GM20000 (cell line): ENCODE data around the gene SLC29A4.

Source experiments
- DNase-seq: peaks from one replicate; pipeline ENCODE4 v3.0.0; 2012; ENCODE audit warnings: low spot score
- TF ChIP-seq, protein P1 (sequence below): IDR thresholded peaks from 2 replicates; pipeline ENCODE4 v1.5.1; 2012; ENCODE audit warnings: mild to moderate bottlenecking, control low read depth; ENCODE audit errors: extremely low read depth, missing control alignments

SLC29A4 gene

DNA sequence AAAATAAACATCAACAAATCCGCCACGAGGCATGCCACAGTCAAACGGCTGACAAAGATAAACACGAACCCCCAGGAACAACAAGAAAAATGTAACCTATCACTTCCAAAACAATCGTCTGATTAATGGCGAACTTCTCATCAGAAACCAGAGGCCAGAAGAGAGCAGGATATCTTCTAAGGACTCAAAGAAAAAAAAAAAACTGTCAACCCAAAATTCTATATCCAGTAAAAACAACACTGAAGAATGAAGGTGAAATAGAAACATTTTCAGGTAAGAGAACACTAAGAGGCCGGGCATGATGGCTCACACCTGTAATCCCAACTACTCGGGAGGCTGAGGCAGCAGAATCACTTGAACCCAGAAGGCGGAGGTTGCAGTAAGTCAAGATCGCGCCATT lies 54.3 kb downstream of the SLC29A4 start:
- TF ChIP-seq, protein P1, sequence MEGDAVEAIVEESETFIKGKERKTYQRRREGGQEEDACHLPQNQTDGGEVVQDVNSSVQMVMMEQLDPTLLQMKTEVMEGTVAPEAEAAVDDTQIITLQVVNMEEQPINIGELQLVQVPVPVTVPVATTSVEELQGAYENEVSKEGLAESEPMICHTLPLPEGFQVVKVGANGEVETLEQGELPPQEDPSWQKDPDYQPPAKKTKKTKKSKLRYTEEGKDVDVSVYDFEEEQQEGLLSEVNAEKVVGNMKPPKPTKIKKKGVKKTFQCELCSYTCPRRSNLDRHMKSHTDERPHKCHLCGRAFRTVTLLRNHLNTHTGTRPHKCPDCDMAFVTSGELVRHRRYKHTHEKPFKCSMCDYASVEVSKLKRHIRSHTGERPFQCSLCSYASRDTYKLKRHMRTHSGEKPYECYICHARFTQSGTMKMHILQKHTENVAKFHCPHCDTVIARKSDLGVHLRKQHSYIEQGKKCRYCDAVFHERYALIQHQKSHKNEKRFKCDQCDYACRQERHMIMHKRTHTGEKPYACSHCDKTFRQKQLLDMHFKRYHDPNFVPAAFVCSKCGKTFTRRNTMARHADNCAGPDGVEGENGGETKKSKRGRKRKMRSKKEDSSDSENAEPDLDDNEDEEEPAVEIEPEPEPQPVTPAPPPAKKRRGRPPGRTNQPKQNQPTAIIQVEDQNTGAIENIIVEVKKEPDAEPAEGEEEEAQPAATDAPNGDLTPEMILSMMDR, result no peak
- no peak for DNase-seq

DNA sequence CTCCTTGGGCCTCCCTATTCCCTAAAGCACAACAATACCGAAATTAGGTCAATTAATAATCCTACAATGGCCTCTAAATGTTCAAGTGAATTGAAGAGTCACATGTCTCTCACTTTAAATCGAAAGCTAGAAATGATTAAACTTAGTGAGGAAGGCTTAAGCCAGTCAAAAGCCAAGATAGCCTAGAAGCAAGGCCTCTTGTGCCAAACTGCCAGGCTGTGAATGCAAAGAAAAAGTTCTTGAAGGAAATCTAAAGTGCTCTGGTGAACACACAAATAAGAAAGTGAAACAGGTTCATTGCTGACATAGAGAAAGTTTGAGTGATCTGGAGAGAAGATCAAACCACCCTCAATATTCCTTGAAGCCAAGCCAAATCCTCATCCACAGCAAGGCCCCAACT lies 57.2 kb downstream of the SLC29A4 start:
- DNase-seq, result no peak
- TF ChIP-seq, protein P1, result no peak

DNA sequence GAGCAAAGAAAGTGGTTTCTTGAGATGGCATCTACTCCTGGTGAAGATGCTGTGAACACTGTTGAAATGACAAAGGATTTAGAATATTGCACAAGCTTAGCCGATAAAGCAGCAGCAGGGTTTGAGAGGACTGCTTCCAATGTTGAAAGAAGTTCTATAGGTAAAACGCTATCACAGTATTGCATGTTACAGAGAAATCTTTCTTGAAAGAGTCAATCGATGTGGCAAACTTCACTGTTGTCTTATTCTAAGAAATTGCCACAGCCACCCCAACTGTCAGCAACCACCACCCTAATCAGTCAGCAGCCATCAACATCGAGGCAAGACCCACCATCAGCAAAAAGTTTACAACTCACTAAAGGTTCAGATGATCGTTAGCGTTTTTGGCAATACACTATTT lies 59.9 kb downstream of the SLC29A4 start:
- TF ChIP-seq, protein P1, result no peak
- DNase-seq, result no peak

DNA sequence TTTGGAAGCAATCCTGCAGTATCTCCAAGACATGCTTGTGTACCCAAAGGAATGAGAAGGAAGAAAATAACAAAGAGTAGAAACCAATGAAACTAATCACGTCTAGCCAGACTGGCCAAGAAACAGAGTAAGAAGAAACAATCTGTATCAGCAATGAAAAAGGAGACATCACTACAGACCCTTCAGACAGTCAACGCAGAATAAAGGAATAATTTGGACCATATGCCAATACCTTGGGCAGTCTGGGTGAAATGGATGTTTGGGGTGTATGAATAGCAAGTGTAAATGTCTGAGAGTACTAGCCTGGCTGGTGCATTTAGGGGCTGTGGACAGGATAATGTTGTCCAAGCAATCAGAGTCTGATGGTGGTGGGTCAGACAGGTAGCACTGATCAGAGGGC lies 61.1 kb downstream of the SLC29A4 start:
- DNase-seq, result no peak
- TF ChIP-seq, protein P1, result no peak

DNA sequence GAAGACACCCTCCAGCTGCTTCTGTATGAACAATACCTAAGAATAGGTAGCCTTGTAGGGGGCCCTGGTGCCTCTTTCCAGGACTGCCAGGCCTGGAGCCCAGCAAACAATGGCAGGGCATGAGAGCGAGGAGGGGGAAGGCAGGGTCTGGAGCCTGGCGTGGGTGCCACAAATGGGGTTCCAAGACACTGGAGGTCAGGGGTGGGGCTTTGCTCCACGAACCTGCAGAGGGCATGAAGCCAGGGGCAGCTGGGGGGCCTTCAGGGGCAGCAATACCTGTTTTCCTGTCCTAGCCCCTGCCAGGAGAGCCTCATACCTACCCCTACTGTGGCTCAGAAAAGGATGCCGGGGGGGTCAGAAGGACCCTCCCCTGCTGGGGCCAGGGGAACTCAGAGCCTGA lies 61.6 kb downstream of the SLC29A4 start:
- TF ChIP-seq, protein P1, result no peak
- DNase-seq, result no peak

DNA sequence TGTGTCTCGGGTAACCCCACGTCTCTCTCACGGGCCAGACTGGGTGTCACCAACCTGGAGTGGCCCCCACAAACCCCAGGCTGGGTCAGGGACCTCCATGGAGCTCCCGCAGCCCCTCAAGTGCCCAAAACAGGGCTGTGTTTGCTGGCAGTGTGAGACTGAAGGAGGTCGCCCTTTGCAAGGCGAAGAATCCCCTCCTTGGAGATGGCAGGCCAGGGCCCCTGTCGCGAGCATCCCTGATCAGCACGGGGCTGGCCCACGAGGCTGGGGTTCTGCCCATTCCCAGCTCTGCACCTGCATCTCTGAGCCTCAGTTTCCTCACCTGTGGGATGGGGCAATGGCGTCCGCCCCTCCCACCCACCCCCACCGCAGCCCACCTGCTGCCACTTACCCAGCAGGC lies 62.4 kb downstream of the SLC29A4 start:
- TF ChIP-seq, protein P1, result no peak
- no peak for DNase-seq

DNA sequence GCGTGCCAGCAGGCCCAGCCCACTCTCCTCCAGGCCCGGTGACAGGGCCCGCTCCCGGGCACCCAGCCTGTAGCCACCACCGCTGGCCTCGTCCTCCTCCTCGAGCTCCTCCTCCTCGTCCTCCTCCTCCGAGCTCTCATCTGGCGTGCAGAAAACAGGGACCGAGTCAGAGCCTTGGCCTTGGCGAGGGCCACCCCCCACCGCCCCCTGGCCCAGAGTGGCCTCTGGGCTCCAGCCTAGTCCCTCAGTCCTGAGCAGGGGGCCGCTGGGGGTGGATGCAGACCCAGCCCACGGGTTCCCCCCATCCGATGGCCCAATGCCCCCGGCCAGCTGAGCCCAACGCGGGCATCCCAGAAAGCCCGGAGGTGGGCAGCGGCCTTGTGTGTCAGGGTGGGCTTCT lies 62.9 kb downstream of the SLC29A4 start:
- DNase-seq, result no peak
- TF ChIP-seq, protein P1, result no peak
